GM19455 (cell line): ENCODE measurements around the gene ENG.
"Not testable (repeated sequence)": the region's sequence is repeated elsewhere in the genome, so short reads cannot be mapped to it uniquely, and the experiment has no call there.

ENCODE experiments used
- ATAC-seq: cut with Tn5 transposase; IDR thresholded peaks from one replicate; pipeline ENCODE4 v1.9.1; 2021; ENCODE audit not compliant: unreplicated experiment

Gene ENG

GRCh38 chr9:127878652-127879390, 24.4 kb upstream of the ENG start:
- no peak for ATAC-seq

- no peak for ATAC-seq
These were observed 23.7 kb upstream of the ENG start for GRCh38 chr9:127878001-127878651.

- ATAC-seq: no peak
These were observed 23.1 kb upstream of the ENG start, which contains the start of gene AK1 for GRCh38 chr9:127877566-127877998. AK1 (minus strand) TSS chr9:127877675; CDS start chr9:127874617, 3,058 bp downstream.

- no peak for ATAC-seq
These were observed 22.5 kb upstream of the ENG start for GRCh38 chr9:127876764-127877562.

GRCh38 chr9:127876026-127876763, 21.7 kb upstream of the ENG start:
- ATAC-seq: no peak

DNA sequence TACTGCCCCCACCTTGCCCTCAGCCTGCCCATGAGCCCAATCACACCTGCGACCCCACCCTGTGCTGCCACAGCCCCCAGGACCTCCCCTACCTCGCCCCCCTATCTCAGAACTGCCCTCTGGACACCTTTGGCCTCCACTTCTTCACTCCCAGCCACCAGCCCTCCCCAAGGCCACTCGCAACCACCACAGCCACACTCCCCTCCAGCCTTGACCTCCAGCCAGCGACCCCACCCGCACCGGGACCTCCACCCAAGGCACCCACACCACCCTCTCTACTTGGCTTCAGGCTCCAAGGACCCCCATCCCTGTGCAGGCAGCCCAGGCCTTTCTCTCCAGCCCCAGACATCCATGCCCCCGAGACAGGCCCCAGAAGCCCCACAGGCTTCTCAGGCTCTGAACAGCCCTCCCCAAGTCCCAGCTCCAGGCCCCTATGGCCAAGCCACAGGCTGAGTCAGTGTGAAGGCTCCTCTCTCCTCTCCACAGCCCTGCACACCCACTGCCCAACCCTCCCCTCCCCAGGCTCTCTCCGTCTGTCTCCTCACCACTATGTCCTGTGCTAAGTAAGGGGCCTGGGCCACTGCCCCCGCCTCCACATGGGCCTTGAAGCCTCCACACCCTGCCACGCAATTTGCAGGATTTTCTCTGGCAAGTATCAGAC, 21.0 kb upstream of the ENG start:
- ATAC-seq: no peak

- ATAC-seq: no peak
These were observed 20.1 kb upstream of the ENG start for GRCh38 chr9:127874301-127875221.

- ATAC-seq: no peak
These were observed 19.4 kb upstream of the ENG start for GRCh38 chr9:127873886-127874285.

DNA sequence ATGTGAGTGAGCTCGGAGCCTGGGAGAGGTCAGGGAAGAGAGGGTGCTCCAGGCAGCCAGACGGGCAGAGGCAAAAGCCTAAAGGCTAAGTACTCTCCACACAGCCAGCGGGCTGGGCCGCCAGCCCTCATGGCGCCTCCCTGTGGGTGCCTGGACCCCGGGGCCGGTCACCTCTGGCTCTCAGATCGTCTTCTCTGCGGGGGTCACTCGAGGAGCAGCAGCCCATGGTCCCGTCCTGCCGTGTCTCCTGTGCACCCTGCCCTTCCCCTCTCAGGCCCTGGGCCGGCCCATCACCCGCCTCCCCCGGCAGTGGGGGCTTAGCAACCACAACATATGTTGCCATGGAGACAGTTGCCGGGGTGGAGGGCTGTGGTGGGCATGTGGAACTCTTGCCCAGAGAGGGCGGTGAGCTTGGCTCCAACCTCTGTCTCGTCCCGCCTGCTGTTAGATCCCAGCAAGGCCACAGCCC, 18.8 kb upstream of the ENG start:
- no peak for ATAC-seq

DNA sequence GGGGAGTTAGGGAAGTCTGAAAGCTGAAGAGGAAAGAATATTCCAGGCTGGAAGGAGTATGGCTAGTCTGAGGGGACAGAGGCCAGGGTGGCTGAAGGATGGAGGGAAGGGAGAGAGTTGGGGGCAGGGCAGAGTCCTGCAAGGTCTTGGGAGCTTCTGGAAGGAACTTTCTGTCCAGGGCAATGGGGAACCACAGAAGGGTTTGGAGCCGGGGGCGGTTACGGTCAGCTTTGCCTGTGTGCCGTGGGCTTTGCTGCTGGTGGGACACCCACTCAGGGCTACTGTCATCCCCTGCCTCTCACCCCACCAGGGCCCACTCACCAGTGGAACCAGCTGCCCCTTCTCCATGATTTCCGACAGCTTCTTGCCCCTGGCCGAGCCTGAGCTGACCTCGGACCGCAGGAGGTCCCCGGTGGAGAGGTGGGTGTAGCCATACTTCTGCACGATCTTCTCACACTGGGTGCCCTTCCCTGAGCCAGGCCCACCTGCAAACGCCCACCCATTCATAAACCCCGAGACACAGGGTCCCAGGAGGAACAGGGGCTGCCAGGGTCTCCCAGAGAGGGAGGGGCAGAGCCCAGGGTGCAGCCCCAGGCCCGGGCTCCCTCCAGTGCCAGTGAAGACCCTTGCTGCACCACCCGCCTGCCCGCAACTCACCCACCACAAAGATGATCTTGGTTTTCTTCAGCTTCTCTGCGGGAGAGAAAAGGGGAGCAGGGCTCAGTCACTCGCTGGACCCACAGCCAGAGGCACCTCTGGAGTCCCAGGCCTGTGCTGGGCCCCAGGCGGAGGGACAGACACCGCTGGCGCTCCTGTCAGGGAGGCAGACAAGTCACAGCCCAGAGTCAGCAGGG, 18.1 kb upstream of the ENG start:
- no peak for ATAC-seq

DNA sequence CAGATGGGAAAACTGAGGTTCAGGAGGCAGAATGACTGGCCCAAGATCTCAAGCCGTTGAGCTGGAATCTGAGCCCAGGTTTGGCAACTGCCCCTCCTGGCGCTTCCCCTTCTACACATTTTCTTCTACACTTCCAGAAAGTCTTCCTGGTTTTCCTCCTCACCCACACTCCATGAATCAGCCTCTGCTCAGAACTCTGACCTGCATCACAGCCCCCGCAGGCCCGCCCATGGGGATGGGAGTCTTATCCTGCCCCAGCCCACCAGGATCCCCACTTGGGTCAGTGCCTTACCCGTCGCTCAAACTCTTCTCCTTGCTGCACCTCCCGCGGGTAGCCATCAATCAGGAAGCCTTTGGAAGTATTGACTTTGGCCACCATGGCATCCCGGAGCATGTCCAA, 17.1 kb upstream of the ENG start:
- no peak for ATAC-seq

GRCh38 chr9:127870887-127871286, 16.4 kb upstream of the ENG start:
- no peak for ATAC-seq

- not testable (repeated sequence) for ATAC-seq
These were observed 15.7 kb upstream of the ENG start for GRCh38 chr9:127870153-127870491.

- no peak for ATAC-seq
These were observed 15.1 kb upstream of the ENG start for GRCh38 chr9:127869310-127870152.

DNA sequence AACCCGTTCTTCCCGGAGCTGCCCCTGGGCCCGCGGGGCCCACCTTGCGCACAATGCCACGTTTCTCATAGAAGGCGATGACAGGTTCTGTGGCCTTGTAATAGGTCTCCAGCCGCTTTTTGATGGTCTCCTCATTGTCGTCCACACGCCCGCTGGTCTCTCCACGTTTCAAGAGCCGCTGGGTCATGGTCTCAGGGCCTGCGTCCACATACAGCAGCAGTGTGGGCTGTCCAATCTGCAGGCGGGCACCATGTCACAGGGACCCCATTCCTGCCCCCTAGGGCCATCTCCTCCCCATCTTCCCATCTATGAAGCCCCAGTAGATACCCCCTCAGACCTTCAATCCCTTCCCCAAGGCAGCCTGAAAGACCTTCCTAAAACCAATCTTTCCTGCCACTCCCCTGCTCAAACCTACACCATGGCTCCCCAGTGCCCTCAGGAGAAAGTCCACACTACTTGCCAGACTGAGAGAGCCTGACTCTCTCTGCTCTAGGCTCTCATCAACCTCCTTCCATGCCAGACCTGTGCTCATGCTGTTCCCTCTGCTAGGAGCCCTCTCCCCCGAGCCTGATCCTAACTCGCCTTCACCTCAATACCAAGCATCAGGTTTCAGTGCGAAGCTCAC, 13.9 kb upstream of the ENG start:
- ATAC-seq: no peak

GRCh38 chr9:127867356-127868277, 13.2 kb upstream of the ENG start:
- ATAC-seq: no peak
